Measurements from ENCODE around the gene RNU5B-1.

DNA sequence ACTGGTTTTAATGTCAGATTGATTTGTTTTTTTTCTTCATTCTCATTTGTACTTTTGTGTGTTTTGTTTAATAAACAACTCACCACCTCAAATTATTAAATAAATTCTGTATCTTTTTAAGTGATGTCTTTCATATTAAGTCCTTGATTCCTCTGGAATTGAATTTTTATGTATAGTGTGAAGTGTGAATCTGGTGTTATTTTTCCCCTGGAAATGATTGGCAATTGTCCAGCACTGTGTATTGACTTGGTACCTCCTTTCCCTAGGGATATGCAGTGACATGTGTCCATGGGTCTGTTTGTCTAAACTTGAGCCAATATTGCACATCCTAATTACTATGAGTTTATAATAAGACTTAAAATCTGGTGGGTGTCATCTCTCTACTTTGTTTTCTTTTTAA lies 2.1 kb downstream of the RNU5B-1 start:
- TF ChIP-seq, protein P1, sequence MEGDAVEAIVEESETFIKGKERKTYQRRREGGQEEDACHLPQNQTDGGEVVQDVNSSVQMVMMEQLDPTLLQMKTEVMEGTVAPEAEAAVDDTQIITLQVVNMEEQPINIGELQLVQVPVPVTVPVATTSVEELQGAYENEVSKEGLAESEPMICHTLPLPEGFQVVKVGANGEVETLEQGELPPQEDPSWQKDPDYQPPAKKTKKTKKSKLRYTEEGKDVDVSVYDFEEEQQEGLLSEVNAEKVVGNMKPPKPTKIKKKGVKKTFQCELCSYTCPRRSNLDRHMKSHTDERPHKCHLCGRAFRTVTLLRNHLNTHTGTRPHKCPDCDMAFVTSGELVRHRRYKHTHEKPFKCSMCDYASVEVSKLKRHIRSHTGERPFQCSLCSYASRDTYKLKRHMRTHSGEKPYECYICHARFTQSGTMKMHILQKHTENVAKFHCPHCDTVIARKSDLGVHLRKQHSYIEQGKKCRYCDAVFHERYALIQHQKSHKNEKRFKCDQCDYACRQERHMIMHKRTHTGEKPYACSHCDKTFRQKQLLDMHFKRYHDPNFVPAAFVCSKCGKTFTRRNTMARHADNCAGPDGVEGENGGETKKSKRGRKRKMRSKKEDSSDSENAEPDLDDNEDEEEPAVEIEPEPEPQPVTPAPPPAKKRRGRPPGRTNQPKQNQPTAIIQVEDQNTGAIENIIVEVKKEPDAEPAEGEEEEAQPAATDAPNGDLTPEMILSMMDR (IDR thresholded peaks at IDR 0.05; ENCODE audit: low read depth, low read length, missing input control), result no peak
- TF ChIP-seq TAF1 (conservative IDR thresholded peaks at IDR 0.05) (no peak), RXRA (IDR thresholded peaks at IDR 0.05) (no peak), RAD21 (IDR thresholded peaks at IDR 0.05) (no peak), YY1 (IDR thresholded peaks at IDR 0.05) (no peak), JUND (IDR thresholded peaks at IDR 0.05) (no peak), GABPA (IDR thresholded peaks at IDR 0.05 in 1 of 2, conservative IDR thresholded peaks at IDR 0.05 in 1 of 2) (no peak), FOXA1 (IDR thresholded peaks at IDR 0.05) (no peak), SP1 (IDR thresholded peaks at IDR 0.05) (no peak), NR2F2 (IDR thresholded peaks at IDR 0.05) (no peak)
- TF ChIP-seq, protein P2, sequence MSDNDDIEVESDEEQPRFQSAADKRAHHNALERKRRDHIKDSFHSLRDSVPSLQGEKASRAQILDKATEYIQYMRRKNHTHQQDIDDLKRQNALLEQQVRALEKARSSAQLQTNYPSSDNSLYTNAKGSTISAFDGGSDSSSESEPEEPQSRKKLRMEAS (IDR thresholded peaks at IDR 0.05), result no peak
- TF ChIP-seq, protein P3, sequence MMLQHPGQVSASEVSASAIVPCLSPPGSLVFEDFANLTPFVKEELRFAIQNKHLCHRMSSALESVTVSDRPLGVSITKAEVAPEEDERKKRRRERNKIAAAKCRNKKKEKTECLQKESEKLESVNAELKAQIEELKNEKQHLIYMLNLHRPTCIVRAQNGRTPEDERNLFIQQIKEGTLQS (IDR thresholded peaks at IDR 0.05), result no peak
- TF ChIP-seq, protein P4, sequence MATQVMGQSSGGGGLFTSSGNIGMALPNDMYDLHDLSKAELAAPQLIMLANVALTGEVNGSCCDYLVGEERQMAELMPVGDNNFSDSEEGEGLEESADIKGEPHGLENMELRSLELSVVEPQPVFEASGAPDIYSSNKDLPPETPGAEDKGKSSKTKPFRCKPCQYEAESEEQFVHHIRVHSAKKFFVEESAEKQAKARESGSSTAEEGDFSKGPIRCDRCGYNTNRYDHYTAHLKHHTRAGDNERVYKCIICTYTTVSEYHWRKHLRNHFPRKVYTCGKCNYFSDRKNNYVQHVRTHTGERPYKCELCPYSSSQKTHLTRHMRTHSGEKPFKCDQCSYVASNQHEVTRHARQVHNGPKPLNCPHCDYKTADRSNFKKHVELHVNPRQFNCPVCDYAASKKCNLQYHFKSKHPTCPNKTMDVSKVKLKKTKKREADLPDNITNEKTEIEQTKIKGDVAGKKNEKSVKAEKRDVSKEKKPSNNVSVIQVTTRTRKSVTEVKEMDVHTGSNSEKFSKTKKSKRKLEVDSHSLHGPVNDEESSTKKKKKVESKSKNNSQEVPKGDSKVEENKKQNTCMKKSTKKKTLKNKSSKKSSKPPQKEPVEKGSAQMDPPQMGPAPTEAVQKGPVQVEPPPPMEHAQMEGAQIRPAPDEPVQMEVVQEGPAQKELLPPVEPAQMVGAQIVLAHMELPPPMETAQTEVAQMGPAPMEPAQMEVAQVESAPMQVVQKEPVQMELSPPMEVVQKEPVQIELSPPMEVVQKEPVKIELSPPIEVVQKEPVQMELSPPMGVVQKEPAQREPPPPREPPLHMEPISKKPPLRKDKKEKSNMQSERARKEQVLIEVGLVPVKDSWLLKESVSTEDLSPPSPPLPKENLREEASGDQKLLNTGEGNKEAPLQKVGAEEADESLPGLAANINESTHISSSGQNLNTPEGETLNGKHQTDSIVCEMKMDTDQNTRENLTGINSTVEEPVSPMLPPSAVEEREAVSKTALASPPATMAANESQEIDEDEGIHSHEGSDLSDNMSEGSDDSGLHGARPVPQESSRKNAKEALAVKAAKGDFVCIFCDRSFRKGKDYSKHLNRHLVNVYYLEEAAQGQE (IDR thresholded peaks at IDR 0.05), result no peak

All from liver (tissue), 3 donors.